HepG2 (cell line): ENCODE results near the gene FGFR3.
A peak's percentile ranks its signal among the peaks of the same experiment; 100 is the strongest.

ENCODE experiments used
- FOXK1 ChIP-seq: sonication (generic); formaldehyde crosslinking; IDR thresholded peaks from 2 replicates; pipeline ENCODE4 v1.4.0; 2020; ENCODE audit warnings: low read depth, missing genetic modification reagents, borderline replicate concordance
- TF ChIP-seq, protein P1 (sequence below): sonication (generic); formaldehyde crosslinking; IDR thresholded peaks from 2 replicates; pipeline ENCODE4 v1.4.0; 2020; ENCODE audit warnings: missing genetic modification reagents
- TF ChIP-seq, protein P2 (sequence below): sonication (generic); formaldehyde crosslinking; IDR thresholded peaks from 2 replicates; pipeline ENCODE4 v1.5.0; 2020; ENCODE audit warnings: mild to moderate bottlenecking, missing genetic modification reagents, moderate library complexity

DNA sequence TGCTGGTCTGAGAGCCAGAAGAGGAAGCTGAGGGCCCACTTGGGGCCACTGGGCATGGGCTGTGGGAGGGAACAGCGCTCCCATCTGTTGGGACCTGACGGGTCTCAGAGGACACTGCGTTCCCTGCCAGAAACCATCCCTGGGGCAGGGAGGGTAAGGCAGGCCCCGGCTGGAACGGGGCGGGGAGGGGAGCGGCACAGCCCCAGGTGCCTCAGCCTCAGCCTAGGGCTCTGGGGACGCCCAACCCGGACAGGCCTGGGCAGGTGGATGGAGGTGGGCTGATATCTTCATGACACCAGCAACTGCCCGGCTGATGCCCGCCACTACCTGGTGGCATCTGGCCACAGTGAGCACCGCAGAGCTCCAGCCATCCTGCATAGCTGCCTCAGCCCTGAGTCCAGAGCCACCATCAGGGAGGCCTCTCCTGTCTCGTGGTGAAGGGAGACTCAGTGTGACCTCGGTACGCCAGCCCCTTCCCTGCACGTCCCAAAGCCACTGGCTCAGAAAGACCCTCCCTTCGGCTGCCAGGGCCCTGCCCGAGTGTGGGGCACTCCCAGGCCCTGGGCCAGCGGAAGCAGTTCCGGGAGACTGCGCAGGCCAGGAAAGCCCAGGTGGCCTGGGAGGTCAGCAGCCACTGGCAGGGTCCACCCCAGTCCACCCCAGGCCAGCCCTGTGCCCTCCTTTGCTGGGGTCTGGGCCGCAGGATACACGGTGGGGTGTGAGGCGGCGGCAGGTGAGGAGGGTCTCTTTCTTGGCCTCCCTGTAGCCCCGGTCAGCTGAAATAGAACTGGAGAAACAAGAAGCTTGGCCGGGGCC lies 34.6 kb upstream of the FGFR3 start:
- TF ChIP-seq FOXK1 = no peak
- TF ChIP-seq, protein P1, sequence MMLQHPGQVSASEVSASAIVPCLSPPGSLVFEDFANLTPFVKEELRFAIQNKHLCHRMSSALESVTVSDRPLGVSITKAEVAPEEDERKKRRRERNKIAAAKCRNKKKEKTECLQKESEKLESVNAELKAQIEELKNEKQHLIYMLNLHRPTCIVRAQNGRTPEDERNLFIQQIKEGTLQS (CRISPR knock-in tag) = no peak
- TF ChIP-seq, protein P2, sequence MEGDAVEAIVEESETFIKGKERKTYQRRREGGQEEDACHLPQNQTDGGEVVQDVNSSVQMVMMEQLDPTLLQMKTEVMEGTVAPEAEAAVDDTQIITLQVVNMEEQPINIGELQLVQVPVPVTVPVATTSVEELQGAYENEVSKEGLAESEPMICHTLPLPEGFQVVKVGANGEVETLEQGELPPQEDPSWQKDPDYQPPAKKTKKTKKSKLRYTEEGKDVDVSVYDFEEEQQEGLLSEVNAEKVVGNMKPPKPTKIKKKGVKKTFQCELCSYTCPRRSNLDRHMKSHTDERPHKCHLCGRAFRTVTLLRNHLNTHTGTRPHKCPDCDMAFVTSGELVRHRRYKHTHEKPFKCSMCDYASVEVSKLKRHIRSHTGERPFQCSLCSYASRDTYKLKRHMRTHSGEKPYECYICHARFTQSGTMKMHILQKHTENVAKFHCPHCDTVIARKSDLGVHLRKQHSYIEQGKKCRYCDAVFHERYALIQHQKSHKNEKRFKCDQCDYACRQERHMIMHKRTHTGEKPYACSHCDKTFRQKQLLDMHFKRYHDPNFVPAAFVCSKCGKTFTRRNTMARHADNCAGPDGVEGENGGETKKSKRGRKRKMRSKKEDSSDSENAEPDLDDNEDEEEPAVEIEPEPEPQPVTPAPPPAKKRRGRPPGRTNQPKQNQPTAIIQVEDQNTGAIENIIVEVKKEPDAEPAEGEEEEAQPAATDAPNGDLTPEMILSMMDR (CRISPR knock-in tag) = 0 out of 2 replicates have a peak, but pooled peaks have one; percentile 13
